Measurements from ENCODE around the gene TWF1.
A peak's percentile ranks its signal among the peaks of the same experiment; 100 is the strongest.

Gene TWF1

DNA sequence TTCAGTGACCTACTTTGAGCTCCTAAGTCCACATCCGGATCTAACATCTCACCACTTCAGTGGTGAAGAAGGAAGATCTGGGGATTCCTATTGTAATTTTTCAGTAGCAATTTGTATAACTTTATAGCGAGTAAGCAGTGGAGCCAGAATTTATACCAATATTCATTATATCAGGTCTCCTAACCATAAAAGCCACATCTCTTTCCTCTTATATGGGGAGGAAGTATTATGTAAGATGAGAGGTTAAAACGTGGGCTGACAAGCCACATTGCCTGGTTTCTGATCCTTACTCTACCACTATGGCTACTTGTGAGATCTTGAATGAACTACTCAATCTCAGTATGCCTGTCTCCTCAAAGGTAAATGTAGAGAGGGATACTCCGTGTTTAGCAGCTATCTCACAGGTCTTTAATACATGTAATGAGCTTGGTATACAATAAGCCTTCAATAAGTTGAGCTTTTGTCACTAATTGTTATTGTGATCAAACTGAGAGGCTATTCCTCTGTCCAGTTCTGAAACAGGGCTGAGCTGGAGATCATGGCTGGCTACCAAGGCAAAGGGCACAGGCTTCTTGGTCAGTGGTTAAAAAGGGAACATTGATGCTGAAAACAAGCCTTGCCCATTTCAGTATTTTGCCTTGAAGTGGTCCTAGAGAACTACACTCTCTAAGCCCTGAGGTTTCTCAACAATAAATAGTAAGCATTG, 26.5 kb upstream of the TWF1 start:
- Histone ChIP-seq H3K36me3 (no peaks in the 10 kb centered on the region), H3K9me3 (no peaks in the 10 kb centered on the region), H3K4me1 (ENCODE audit: control insufficient read depth in 1 of 2, insufficient read depth in 1 of 2, low read depth in 1 of 2, low read length in 1 of 2) (peaks cover 41 to 48% of the 10 kb centered on the region in 2 experiments), H3K4me3 (ENCODE audit: low read depth in 1 of 2, low read length in 1 of 2) (no peak overlapping the region), H3K27me3 (peaks cover 86% of the 10 kb centered on the region), H3K27ac (peak overlapping the region; percentile 15)
- TF ChIP-seq, protein P1, sequence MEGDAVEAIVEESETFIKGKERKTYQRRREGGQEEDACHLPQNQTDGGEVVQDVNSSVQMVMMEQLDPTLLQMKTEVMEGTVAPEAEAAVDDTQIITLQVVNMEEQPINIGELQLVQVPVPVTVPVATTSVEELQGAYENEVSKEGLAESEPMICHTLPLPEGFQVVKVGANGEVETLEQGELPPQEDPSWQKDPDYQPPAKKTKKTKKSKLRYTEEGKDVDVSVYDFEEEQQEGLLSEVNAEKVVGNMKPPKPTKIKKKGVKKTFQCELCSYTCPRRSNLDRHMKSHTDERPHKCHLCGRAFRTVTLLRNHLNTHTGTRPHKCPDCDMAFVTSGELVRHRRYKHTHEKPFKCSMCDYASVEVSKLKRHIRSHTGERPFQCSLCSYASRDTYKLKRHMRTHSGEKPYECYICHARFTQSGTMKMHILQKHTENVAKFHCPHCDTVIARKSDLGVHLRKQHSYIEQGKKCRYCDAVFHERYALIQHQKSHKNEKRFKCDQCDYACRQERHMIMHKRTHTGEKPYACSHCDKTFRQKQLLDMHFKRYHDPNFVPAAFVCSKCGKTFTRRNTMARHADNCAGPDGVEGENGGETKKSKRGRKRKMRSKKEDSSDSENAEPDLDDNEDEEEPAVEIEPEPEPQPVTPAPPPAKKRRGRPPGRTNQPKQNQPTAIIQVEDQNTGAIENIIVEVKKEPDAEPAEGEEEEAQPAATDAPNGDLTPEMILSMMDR (IDR thresholded peaks at IDR 0.05) = no peak

GRCh38 chr12:43827093-43827492, 21.0 kb upstream of the TWF1 start:
- TF ChIP-seq, protein P1 (IDR thresholded peaks at IDR 0.05) = no peak
- Histone ChIP-seq H3K4me1 (ENCODE audit: control insufficient read depth in 1 of 2, insufficient read depth in 1 of 2, low read depth in 1 of 2, low read length in 1 of 2) (peaks cover 14 to 24% of the 10 kb centered on the region in 2 experiments), H3K4me3 (ENCODE audit: low read depth in 1 of 2, low read length in 1 of 2) (no peak overlapping the region), H3K9me3 (no peaks in the 10 kb centered on the region), H3K36me3 (no peaks in the 10 kb centered on the region), H3K27me3 (peaks cover 63% of the 10 kb centered on the region), H3K27ac (no peak overlapping the region)

- no peaks in the 10 kb centered on the region for H3K9me3 ChIP-seq
- peaks cover 10 to 20% of the 10 kb centered on the region in 2 experiments for H3K4me1 ChIP-seq (ENCODE audit: control insufficient read depth in 1 of 2, insufficient read depth in 1 of 2, low read depth in 1 of 2, low read length in 1 of 2)
- TF ChIP-seq, protein P1 (IDR thresholded peaks at IDR 0.05) = no peak
- no peak overlapping the region for H3K27ac ChIP-seq
- peaks cover 59% of the 10 kb centered on the region for H3K27me3 ChIP-seq
- H3K4me3 ChIP-seq (ENCODE audit: low read depth in 1 of 2, low read length in 1 of 2) = no peak overlapping the region
- H3K36me3 ChIP-seq = no peaks in the 10 kb centered on the region
These were observed 20.6 kb upstream of the TWF1 start for GRCh38 chr12:43826681-43827080.

DNA sequence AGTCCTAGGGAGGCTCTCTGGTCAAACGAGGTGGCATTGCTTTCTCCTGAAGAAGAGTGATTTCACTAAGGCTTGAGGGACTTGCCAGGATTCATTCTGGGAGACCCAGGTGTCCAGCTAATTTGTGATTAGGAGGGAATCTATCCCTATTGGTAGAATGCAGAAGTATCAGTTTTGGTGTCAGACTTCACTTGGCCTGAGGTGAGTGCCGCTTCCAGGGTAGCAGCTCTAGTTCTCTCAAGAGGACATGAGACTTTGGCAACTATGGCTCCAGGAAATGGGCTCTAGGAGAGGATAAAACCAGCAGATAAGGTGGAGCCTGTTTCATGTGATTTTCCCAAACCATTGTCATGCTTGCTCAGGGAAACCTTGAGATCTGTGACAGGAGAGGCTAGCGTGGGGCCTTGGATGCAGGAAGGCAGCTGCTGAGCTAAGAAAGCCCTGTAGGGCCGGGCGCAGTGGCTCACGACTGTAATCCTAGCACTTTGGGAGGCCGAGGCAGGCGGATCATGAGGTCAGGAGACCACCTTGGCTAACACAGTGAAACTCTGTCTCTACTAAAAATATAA, 18.2 kb upstream of the TWF1 start:
- no peaks in the 10 kb centered on the region for H3K4me1 ChIP-seq (ENCODE audit: control insufficient read depth in 1 of 2, insufficient read depth in 1 of 2, low read depth in 1 of 2, low read length in 1 of 2)
- H3K27me3 ChIP-seq = peaks cover 38% of the 10 kb centered on the region
- TF ChIP-seq, protein P1 (IDR thresholded peaks at IDR 0.05) = no peak
- H3K4me3 ChIP-seq (ENCODE audit: low read depth in 1 of 2, low read length in 1 of 2) = no peak overlapping the region
- H3K9me3 ChIP-seq = no peaks in the 10 kb centered on the region
- H3K27ac ChIP-seq = no peak overlapping the region
- no peaks in the 10 kb centered on the region for H3K36me3 ChIP-seq

- H3K27me3 ChIP-seq = peaks cover 63% of the 10 kb centered on the region
- H3K4me3 ChIP-seq (ENCODE audit: low read depth in 1 of 2, low read length in 1 of 2) = no peak overlapping the region
- no peak overlapping the region for H3K27ac ChIP-seq
- no peaks in the 10 kb centered on the region for H3K4me1 ChIP-seq (ENCODE audit: control insufficient read depth in 1 of 2, insufficient read depth in 1 of 2, low read depth in 1 of 2, low read length in 1 of 2)
- TF ChIP-seq, protein P1 (IDR thresholded peaks at IDR 0.05) = no peak
- no peaks in the 10 kb centered on the region for H3K36me3 ChIP-seq
- no peaks in the 10 kb centered on the region for H3K9me3 ChIP-seq
These were observed 10.1 kb upstream of the TWF1 start for GRCh38 chr12:43816168-43816567.

Measured in neutrophil (primary cell).